NCI-H345 (cell line): ENCODE data around the gene PPHLN1.

Experiments used
- DNase-seq: peaks from one replicate; lab custom pipeline; 2025; lab: John Stamatoyannopoulos, UW

The PPHLN1 gene

DNA sequence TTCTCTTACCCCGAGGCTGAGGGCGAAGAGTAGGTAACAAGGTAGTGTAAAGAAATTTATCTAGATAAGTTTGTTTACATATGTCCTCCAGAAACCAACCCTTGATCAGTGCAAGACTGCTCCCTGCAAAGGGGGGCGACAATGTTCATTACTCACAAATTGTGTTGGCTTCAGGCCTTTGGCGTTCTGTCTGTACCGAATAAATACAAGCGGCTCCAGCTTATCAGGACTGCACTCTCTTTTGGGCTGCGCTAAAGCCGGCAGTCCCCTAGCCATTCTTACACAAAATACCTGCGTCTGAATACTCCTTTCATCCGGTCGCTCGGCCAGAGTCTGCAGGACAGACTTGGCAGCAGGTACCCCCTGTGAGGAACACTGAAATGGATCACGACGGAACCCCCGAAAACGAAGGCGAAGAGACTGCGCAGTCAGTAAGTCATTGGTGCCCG is 116.4 kb downstream of the PPHLN1 start:
- DNase-seq, result no peak

DNA sequence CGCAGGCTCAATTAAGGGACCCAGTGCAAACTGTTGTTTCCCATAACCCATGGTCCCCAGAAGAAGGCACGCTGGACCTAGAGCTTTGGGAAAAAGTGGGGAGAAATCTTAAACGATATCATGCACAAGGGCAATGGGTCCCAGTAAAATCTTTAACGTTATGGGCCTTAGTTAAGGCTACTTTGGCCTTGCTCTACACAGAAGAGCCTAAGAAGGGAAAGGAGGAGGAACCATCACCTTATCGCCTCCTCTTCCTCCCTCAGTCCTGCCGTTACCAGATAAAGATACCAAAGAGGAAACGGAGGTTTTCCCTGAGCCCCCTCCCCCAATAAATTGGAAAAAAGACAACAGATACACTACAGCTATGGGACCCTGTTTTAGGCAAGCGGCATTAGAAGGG is 116.9 kb downstream of the PPHLN1 start:
- DNase-seq, result no peak

- no peak for DNase-seq
Measured at GRCh38 chr12:42444192-42444943, 118.4 kb downstream of the PPHLN1 start.

- DNase-seq, result no peak
Measured at GRCh38 chr12:42445891-42446290, 119.9 kb downstream of the PPHLN1 start.

- DNase-seq, result no peak
Measured at GRCh38 chr12:42446761-42447160, 120.8 kb downstream of the PPHLN1 start.

GRCh38 chr12:42447371-42447786 is 121.4 kb downstream of the PPHLN1 start:
- no peak for DNase-seq

GRCh38 chr12:42448841-42449240 is 122.9 kb downstream of the PPHLN1 start:
- DNase-seq, result no peak

- no peak for DNase-seq
Measured at GRCh38 chr12:42450248-42450647, 124.3 kb downstream of the PPHLN1 start.

GRCh38 chr12:42458575-42458974 is 132.6 kb downstream of the PPHLN1 start:
- DNase-seq, result no peak

DNA sequence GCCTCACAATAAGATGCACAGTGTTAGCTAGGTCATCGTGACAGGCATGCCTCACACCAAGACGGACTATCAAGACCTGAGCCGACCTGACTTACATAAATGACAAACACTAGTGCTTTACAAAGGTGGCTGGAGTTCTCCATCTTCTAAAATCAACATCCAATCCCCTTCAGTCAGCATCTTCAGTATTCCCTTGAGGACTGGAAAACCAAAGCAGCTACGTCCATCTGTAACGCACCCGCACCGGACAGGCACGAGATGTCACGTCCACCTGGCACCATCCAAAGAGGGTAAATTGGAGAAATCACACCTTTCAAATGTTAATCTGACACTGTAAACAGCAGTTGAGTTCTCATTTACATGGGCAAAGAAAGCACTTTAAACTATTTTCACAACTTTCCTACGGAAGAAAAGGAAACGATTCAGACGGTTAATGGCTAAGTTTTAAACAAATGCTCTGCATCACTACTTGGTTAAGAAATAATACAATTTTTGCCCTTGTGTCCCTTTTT is 133.4 kb downstream of the PPHLN1 start:
- DNase-seq, result no peak

DNA sequence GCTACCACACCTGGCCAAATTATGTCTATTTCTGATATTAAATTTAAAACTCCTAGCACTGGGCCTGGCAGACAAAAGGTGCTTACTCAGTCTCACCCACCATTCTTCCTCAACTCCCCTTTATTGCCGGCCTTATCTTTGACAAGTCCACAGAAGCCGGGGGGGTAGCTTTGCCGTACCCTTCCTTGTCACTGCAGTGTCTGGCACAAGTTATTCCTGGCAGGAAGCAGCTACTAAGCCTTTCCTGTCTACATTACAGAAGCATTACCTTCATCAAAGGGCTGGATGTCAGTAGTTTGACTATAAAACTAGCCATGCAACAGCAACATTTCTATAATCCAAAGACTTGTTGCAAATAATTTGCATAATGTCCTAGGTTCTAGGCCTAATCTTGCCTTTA is 136.5 kb downstream of the PPHLN1 start:
- no peak for DNase-seq

DNA sequence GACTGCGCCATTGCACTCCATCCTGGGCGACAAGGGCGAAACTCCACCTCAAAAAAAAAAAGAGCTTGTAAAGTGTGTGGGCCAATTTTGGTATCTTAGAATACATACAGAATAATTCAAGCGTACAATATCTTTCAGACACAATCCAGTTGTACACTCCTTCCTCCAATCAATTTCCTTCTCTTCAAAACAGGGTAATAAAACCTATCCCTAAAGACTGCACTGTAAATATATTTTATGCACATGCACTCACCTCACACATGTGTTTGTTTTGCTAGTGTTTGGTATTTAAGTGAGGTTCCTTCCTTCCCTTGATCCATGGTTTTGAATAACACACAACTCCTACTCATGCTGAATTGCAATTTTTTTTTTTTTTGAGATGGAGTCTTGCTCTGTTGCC is 137.7 kb downstream of the PPHLN1 start:
- DNase-seq, result no peak

- DNase-seq, result no peak
Measured at GRCh38 chr12:42468341-42468821, 142.4 kb downstream of the PPHLN1 start.

GRCh38 chr12:42468921-42469320 is 143.0 kb downstream of the PPHLN1 start:
- DNase-seq, result no peak

DNA sequence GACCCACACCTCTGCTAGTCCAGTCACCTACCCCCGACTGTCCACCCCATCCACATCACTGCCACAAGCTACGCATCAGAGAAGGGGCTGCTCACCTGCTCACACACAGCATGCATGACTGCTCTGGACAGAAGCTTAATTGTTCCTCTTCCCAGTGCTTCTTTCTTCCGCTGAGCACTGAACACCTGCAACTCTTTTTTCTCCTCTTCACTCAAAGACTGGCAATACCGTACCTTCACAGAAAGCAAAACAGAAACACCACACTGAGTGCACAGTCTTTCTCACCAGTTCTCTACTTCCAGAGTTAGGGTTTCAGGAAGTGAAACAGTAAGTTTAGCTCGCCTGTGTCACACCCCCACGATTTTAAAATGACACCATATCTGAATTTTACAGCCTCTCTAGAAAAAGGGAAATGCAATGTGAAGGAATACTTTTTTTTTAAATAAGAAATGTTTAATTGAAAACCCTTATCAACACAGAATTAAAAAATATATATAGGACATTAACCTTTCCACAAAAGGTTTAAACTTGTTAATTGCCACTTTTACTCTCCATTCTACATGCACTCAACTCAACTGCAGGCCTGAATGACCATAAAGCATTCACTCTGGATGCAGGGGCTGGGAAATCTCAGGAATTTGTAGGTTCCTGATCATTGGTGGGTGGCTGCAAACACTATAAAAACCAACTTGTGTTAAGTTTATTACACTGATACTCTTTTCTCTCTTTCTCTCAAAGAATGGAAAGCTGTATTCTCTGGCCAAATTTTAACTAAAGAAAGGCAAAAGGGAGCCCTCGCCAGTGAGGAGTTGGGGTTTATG is 143.6 kb downstream of the PPHLN1 start:
- no peak for DNase-seq

DNA sequence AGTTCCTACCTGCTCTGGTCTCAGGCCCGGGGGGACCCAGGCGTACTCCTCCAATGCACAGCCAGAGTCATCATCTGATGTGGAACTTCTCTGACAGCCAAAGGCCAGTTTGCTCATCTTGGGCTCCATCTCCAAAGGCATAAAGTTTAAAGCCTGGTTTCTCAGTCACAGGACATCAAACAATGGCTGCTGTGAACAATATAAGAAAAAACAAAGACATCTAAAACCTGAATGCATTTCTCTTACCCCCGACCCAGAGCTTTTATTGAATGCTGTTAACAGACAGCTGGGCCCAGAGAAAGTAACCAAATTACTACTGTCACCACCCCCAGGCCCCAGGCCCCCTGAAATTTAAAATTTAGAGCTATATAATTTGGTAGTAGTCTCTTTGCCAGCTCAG is 146.4 kb downstream of the PPHLN1 start:
- no peak for DNase-seq

GRCh38 chr12:42473130-42473529 is 147.2 kb downstream of the PPHLN1 start:
- DNase-seq, result no peak

DNA sequence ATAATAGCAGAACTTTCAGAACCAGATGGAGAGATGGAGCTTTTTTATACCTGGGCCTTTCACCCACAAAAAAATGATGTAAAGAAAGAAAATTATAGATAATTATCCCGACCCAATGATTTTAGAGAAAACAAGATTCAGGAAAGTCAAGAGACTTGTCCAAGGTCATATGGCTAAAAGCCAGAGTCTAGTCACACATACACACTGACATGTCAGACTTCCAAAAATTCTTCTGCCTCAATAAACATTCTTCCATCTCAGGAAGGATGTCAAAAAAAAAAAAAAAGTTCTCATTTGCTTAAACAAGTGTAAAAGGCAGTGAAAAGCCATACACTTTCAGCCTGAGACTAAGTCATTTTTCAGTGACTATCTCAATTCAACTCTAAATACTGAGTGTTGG is 147.6 kb downstream of the PPHLN1 start:
- DNase-seq, result no peak

DNA sequence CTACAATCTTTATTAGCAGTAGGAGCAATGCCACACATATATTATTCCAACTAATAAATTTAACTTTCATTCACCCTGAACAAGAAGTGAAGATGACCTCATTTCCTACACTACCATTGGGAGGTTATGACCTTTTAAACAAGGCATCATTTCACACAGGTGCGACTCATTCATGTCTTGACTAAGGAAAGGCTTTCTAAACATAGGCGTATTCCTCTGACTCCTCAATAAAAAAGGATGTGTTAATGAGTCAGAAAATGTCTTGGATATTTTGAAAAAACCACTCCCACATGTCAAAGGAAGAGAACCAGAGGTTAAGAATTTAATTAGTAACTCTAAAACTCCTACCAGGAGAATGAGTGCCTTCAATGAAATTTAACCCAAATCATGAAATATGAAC is 148.4 kb downstream of the PPHLN1 start:
- no peak for DNase-seq

DNA sequence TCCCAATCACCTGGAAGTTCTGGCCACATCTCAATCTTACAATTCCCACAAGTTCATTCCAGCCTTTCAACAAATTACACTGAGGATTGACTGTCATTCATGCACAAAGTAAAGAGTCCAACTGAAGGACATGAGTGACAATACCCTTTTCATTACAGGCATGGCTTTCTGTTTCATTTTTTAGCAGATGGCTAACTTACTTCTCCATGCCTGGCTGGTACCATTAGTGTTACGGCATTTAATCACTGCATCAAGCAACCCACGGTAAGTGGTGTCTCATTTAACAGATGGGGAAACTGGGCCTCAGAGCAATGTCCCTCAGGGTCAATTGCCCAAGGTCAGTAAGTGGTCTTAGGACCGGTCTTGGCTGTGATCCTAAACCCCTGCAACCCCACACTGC is 149.1 kb downstream of the PPHLN1 start:
- DNase-seq, result no peak

DNA sequence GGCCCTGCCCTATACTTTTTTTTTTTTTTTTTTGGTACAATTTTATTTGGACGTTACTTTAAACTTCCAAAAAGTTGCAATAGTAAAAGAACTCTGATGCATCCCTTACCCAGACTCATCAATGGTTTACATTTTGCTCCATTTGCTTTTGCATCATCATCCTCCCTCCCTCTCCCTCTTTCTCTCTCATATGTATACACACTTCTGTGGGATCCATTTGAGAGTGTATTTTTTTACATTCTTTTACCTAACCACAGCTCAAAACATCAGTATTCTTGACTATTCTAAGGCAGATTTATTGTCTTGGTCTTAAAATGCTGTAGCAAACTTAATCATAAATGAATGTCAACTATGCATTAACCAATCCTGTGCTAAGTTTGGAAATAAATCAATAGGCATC is 152.0 kb downstream of the PPHLN1 start:
- DNase-seq, result no peak

DNA sequence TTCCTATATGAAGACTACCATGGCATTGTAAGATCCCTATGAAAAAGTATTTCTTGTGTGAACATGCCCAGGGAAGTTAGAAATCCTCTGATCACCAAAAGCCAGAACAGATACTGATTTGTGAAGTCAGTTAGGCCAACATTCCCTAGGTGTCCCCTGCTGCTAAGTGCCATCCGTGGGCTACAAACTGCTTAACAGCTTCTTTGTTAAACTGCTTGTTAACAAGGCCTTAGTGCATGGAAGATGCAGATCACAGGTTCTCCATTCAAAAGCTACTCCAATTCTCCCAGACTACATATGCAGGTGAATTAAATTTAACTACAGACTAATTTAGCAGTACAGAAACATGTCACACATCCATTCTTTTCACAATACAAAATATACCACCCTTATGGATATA is 155.4 kb downstream of the PPHLN1 start:
- DNase-seq, result no peak
